GM18951 (cell line): ENCODE data around the gene TMEM245.

ENCODE experiments used
- POLR2A ChIP-seq: IDR thresholded peaks from 4 replicates; pipeline ENCODE4 v1.6.1; 2011; ENCODE audit warnings: mild to moderate bottlenecking; ENCODE audit not compliant: insufficient read length, insufficient read depth; ENCODE audit errors: extremely low read depth
- in situ Hi-C: fragments of 300-500 bp; cut with MboI; formaldehyde crosslinking; loops from one replicate; pipeline ENCODE4 v1.12.0; 2022; ENCODE audit warnings: low sequenced_read_pairs, mixed read lengths, inconsistent platforms; ENCODE audit not compliant: unreplicated experiment

TMEM245 gene

DNA sequence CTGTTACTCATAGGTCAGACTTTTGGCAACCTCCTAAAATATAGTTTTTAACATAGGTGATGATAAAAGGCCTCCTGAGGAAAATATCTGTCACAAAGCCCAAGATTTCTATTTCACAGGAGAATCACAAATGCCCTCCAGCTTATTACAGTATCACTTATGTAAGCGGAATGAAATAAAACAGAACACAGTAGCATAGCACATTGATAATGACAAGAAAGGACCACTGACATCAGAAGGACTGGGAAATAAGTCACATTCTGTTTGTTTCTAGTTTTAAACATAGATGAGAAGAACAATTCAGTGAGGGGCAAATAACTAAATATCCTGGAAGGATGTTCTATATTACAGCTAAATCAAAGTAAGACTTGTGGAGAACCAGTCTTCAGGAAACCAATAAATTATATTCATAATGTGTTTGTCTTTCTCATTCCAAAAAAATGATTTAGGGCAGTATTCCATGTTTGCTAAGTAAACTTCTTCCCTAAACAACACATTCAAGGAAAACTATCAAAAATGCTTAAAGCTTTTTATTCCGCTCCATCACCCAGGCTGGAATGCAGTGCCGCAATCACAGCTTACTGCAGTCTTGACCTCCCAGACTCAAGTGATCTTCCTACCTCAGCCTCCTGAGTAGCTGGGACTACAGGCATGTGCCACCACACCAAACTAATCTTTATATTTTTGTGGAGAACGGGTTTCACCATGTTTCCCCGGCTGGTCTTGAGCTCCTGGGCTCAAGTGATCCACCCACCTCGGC, 85.6 kb downstream of the TMEM245 start:
- in situ Hi-C loops, result no loop called here
- TF ChIP-seq POLR2A, result no peak

- in situ Hi-C loops, result no loop called here
- no peak for TF ChIP-seq POLR2A
Measured at GRCh38 chr9:109031241-109031640, 88.5 kb downstream of the TMEM245 start.

GRCh38 chr9:109030426-109030825, 89.3 kb downstream of the TMEM245 start:
- TF ChIP-seq POLR2A, result no peak
- in situ Hi-C loops, result no loop called here

DNA sequence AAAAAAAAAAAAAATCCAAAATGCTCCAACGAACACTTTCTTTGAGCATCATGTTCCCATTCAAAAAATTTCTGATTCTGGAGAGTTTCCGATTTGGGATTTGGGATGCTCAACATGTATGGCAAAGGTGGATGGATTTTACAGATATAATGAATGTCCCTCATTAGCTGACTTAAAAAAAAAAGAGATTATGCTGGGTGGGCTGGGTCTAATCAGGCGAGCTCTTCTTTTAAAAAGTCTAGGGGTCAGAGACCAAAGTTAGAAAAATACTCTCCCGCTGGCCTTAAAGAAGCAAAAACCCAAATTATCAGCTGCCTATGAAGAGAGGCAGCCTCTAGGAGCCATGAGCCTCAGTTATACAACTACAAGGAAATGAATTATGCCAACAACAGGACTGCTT, 91.3 kb downstream of the TMEM245 start:
- in situ Hi-C loops, result no loop called here
- TF ChIP-seq POLR2A, result no peak

DNA sequence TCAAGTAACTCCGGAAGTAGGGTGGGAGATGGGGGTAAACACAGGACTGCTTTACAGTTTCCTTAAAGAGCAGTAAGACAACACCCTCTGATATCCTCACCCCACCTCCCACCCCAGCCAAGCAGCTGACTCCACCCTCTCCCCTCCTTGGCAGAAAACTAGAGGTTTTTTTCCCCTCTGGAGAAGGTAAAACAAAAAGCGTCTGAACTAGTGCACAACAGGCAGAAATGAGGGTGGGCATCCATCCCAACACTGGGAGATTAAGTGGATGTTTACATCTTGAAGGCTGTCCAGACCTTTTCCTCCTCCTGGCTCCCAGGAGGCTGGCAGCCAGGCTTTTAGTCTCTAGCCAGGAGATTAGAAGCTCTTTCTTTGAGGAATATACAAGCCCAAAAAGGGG, 92.6 kb downstream of the TMEM245 start:
- TF ChIP-seq POLR2A, result no peak
- in situ Hi-C loops, result no loop called here

DNA sequence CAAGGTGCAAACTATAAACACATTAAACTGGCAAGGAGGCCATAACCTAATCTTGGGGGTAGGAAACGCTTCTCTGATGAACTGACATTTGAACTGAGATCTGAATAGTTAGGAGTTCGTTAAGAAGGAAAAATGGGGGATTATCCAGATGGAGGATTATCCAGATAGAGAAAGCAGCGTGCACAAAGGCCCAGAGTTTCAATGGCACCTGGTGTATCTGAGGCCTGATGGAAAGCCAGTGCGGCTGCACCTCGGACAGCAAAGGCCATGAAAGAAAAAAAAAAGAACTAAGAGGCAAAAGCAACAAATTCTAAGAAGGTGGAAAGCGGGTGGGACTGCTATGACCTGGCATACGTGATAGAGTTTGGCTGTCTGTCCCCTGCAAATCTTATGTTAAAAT, 93.4 kb downstream of the TMEM245 start:
- no peak for TF ChIP-seq POLR2A
- in situ Hi-C loops, result no loop called here

GRCh38 chr9:109022873-109023272, 96.9 kb downstream of the TMEM245 start:
- in situ Hi-C loops, result no loop called here
- no peak for TF ChIP-seq POLR2A

- in situ Hi-C loops, result no loop called here
- TF ChIP-seq POLR2A, result no peak
Measured at GRCh38 chr9:109020581-109021511, 98.9 kb downstream of the TMEM245 start.

- TF ChIP-seq POLR2A, result no peak
- in situ Hi-C loops, result no loop called here
Measured at GRCh38 chr9:109020113-109020512, 99.6 kb downstream of the TMEM245 start.

DNA sequence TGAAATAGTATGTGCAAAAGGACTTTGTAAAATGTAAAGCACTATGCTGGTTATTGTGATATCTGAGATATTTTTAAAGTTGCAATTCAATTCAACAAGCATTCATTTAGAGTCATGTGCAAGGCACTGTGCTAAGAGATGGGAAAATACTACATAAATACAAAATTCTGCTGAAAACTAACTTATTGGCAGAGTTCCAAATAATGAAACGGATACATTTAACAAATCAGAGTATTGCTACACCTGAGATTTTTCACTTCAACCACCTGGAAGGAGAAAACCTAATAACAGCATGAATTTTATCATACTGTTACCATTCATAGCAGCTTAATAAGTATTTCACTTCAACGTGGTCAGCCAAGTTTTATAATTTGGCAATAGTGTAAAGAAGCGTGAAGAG, 100.3 kb downstream of the TMEM245 start:
- in situ Hi-C loops, result no loop called here
- no peak for TF ChIP-seq POLR2A

DNA sequence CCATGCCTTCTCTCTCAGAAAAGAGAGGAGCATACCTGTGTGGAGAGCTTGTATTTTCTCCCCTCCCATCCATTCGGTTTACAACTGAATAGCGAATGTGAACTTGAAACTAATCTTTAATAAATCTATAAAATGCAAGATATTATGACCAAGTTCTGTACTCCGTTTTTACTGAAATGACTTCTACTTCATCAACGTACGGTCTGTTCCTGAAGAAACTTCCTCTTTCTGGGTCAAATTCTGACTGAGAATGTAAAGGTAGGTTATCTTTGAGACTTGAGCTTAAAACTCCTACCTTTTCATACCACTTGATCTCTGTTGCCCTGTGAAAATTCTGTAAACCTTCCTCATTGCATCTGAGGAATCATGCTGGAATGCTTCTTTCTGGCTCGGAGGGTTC, 102.3 kb downstream of the TMEM245 start:
- no peak for TF ChIP-seq POLR2A
- in situ Hi-C loops, result no loop called here

DNA sequence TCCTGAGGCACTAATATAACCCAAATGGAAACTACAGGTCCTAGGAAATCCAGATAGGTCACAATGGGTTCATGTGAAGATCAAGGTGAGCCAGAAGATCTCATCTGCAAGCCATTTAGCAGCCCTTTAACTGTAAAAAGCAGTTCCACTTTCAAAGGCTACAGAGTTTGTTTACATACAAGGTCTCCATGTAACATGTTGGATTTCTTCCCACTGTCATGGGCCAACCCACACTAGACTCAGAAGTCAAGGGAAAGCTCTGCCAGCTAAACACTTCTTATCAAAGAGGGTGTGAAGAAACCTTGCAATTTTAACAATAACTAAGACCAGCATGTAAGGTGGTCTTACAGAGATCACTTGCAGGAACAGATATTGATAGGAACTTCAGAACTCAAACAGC, 102.7 kb downstream of the TMEM245 start:
- no peak for TF ChIP-seq POLR2A
- in situ Hi-C loops, result no loop called here

GRCh38 chr9:109016132-109016531, 103.6 kb downstream of the TMEM245 start:
- no peak for TF ChIP-seq POLR2A
- in situ Hi-C loops, result no loop called here
